Activated T-cell treated with anti-CD3 and anti-CD28 coated beads, Interleukin-2, amount 50 U/mL, for 72 hours (primary cell): ENCODE measurements around the gene RFX3. TPM values are rescaled to one million over a fixed set of nuclear protein-coding genes. Genes with fewer than 3 reads are reported as not detected.

Source experiments
- ATAC-seq, 2 donors: fragments of 150-1000 bp; cut with Tn5 transposase; replicated peaks in 1 of 2; 2 replicates each; pipeline ENCODE4 v1.10.0; 2021; ENCODE audit warnings: moderate library complexity in 2 of 2, mild to moderate bottlenecking in 1 of 2
- DNase-seq, 2 donors: peaks; one replicate each; pipeline ENCODE4 v3.0.0; 2021 to 2022; ENCODE audit warnings: mixed read lengths in 1 of 2
- H3K27ac Mint-ChIP-seq: one replicate; pipeline ENCODE4 v1.8.0; 2022; ENCODE audit warnings: mild to moderate bottlenecking, moderate library complexity, mixed read lengths
- H3K27me3 Mint-ChIP-seq: one replicate; pipeline ENCODE4 v1.8.0; 2022; ENCODE audit warnings: low read depth, mixed read lengths
- H3K36me3 Mint-ChIP-seq, 2 donors: one replicate each; pipeline ENCODE4 v1.8.0; 2022; ENCODE audit warnings: mixed read lengths in 2 of 2, mild to moderate bottlenecking in 1 of 2; ENCODE audit not compliant: insufficient read depth in 2 of 2
- H3K4me1 Mint-ChIP-seq: one replicate; pipeline ENCODE4 v1.8.0; 2022; ENCODE audit warnings: low read depth, mixed read lengths
- H3K4me3 Mint-ChIP-seq, 2 donors: one replicate each; pipeline ENCODE4 v1.8.0; 2022; ENCODE audit warnings: mild to moderate bottlenecking in 2 of 2, mixed read lengths in 2 of 2, moderate library complexity in 2 of 2
- H3K9me3 Mint-ChIP-seq, 2 donors: one replicate each; pipeline ENCODE4 v1.8.0; 2022; ENCODE audit warnings: mixed read lengths in 2 of 2
- total RNA-seq, 2 donors: library from RNA; stranded (reverse); gene quantifications; one replicate each; pipeline ENCODE4 v1.2.3, GENCODE V29; 2022

Gene RFX3
- total RNA-seq, 2 donors from 2014 or later, result 20.1 to 20.2 TPM

DNA sequence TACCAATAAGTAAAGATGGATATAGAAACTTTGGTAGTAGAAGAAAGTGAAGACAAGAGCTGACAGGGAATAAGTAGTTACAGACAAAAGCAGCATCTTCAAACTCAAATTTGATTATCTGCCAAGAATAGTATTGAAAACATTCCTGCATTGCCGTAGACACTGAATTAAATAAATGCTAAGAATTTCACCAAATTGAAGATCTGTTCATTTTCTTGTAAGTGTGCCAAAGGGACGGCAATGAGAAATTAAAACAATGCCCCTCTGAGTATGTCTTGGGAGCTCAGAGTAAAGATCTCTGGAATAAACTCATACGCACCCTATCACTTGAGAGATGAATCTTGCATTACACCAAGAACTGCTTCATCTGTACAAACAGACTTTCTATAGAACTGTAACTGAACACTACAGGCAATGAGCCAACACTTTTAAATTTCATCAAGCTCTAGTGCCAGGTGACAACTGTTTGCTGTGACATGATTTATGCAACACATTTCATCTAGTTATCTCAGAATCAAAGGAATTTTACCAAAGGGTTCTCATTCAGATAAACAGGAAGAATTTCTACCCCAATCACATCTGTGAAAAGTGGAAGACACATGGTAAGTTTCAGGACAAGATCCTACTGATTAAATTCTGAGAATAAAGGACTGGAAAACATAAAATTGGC, 66.9 kb downstream of the RFX3 start:
- Mint-ChIP-seq H3K27me3 (no peaks in the 10 kb centered on the region), H3K9me3 (no peaks in the 10 kb centered on the region), H3K4me1 (no peaks in the 10 kb centered on the region), H3K27ac (no peak overlapping the region), H3K4me3 (no peak overlapping the region), H3K36me3 (no peaks in the 10 kb centered on the region)
- ATAC-seq (no peak), DNase-seq (no peak)

DNA sequence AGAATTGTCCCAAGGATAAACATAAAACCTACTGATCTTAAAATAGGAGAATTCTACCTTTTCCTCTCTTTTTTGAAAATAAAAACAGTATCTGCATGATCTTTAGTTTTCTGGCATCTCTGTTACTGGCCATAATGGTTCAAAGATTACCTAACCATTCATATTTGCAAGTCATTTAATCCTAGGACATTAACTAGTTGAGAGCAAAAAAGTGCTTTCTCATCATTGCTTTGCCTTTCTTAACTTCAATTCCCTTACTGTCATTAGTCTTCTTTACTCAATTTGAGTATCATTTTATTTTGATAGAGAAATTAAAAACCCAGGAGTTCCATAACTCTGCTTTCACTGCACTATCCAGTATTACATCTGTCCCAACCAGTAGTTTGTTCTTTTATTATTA, 68.6 kb downstream of the RFX3 start:
- Mint-ChIP-seq H3K36me3 (no peaks in the 10 kb centered on the region), H3K27me3 (no peaks in the 10 kb centered on the region), H3K27ac (no peak overlapping the region), H3K4me3 (no peak overlapping the region), H3K4me1 (no peaks in the 10 kb centered on the region), H3K9me3 (no peaks in the 10 kb centered on the region)
- ATAC-seq, result no peak
- no peak for DNase-seq

DNA sequence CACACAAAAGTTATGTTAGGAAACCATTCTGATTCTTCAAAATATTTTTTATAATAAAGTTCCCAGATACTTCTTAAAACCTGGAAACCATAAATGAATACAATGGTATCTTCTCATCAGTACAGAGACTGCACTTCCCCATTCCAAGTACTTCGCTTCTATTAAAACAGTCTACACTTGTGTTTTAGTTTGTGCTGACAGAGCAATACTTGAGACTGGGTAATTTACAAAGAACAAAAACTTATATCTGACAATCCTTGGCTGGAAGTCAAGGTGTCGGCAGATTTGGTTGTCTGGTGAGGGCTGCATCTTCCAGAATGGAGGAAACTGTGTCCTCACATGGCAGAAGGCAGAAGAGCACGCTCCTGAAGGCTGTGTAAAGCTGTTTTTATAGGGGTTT, 70.1 kb downstream of the RFX3 start:
- no peaks in the 10 kb centered on the region for H3K4me1 Mint-ChIP-seq
- no peak overlapping the region for H3K4me3 Mint-ChIP-seq

GRCh38 chr9:3455094-3455493, 70.7 kb downstream of the RFX3 start:
- ATAC-seq, result no peak
- Mint-ChIP-seq H3K4me3 (no peak overlapping the region), H3K9me3 (no peaks in the 10 kb centered on the region), H3K4me1 (no peaks in the 10 kb centered on the region), H3K36me3 (no peaks in the 10 kb centered on the region), H3K27me3 (no peaks in the 10 kb centered on the region), H3K27ac (no peak overlapping the region)
- DNase-seq, result no peak

More for the DNA sequence above, 70.1 kb downstream of the RFX3 start:
- DNase-seq (no peak), ATAC-seq (no peak)
- H3K9me3 Mint-ChIP-seq, result no peaks in the 10 kb centered on the region
- no peak overlapping the region for H3K27ac Mint-ChIP-seq
- H3K27me3 Mint-ChIP-seq, result no peaks in the 10 kb centered on the region
- H3K36me3 Mint-ChIP-seq, result no peaks in the 10 kb centered on the region

DNA sequence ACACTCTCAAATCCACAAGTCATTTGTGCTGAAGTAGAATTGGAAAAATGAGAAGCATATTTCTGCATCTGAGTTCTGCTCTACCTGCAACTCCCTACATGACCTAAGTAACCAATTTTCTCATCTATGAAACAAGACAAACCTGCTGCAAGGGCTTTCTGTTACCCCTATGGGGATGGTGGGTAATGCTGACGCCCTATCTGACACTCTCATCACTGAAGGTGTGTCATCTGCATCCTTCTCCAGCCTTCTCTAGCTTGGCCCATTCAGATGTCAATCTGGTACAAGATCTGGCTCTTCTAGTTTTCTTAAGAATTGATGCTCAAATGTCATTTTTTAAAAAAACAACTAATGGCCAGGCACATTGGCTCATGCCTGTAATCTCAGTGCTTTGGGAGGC, 73.8 kb downstream of the RFX3 start:
- ATAC-seq (no peak), DNase-seq (no peak)
- no peak overlapping the region for H3K4me3 Mint-ChIP-seq
- H3K36me3 Mint-ChIP-seq, result no peaks in the 10 kb centered on the region
- no peak overlapping the region for H3K27ac Mint-ChIP-seq
- H3K9me3 Mint-ChIP-seq, result no peaks in the 10 kb centered on the region
- no peaks in the 10 kb centered on the region for H3K4me1 Mint-ChIP-seq
- H3K27me3 Mint-ChIP-seq, result no peaks in the 10 kb centered on the region

DNA sequence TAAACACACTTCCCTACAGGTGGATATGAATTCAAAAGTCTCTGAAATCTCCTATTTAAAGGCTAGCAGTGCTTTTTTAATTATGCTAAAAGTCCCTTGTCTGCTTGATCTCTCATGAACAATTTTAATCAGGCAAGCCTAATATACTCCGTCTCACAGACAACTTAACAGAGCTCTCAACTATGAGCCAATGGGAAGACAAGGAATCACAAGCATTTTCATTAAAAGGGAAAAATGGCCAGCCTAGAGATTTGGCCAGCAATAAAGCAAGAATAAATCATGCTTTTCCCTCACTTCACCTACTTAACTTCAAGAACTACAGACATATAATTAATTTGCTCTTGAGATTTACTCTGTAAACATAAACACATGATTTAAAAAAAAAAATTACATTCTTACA, 78.0 kb downstream of the RFX3 start:
- Mint-ChIP-seq H3K27me3 (no peaks in the 10 kb centered on the region), H3K4me3 (no peak overlapping the region), H3K9me3 (no peaks in the 10 kb centered on the region), H3K36me3 (no peaks in the 10 kb centered on the region), H3K4me1 (no peaks in the 10 kb centered on the region), H3K27ac (no peak overlapping the region)
- DNase-seq (no peak), ATAC-seq (no peak)

DNA sequence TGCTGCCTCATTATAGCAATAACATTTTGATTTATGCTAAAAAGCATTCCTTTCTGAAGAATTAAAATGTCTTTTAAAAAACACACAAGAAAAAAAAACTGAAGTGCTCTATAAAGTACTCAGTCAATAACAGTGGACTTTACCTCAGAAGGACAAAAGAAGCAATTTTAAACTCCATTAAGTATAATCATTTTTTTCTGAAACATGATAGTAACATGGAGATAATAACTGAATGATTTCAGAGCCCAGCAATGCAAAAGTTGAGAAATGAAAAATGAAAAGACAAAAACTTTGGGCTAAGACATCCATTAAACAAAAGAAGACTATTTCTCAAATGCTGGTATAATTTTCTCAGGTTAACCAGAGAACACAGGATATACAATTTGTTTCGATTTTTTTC, 78.7 kb downstream of the RFX3 start:
- ATAC-seq, result no peak
- DNase-seq, result no peak
- no peaks in the 10 kb centered on the region for H3K9me3 Mint-ChIP-seq
- H3K27ac Mint-ChIP-seq, result no peak overlapping the region
- H3K4me1 Mint-ChIP-seq, result no peaks in the 10 kb centered on the region
- no peaks in the 10 kb centered on the region for H3K27me3 Mint-ChIP-seq
- H3K4me3 Mint-ChIP-seq, result no peak overlapping the region
- no peaks in the 10 kb centered on the region for H3K36me3 Mint-ChIP-seq

- no peaks in the 10 kb centered on the region for H3K9me3 Mint-ChIP-seq
- no peak overlapping the region for H3K4me3 Mint-ChIP-seq
- ATAC-seq (no peak), DNase-seq (no peak)
- no peaks in the 10 kb centered on the region for H3K4me1 Mint-ChIP-seq
- no peaks in the 10 kb centered on the region for H3K27me3 Mint-ChIP-seq
- no peak overlapping the region for H3K27ac Mint-ChIP-seq
- no peaks in the 10 kb centered on the region for H3K36me3 Mint-ChIP-seq
Measured at GRCh38 chr9:3446313-3446712, 79.5 kb downstream of the RFX3 start.

GRCh38 chr9:3444016-3444415, 81.8 kb downstream of the RFX3 start:
- ATAC-seq, result no peak

DNA sequence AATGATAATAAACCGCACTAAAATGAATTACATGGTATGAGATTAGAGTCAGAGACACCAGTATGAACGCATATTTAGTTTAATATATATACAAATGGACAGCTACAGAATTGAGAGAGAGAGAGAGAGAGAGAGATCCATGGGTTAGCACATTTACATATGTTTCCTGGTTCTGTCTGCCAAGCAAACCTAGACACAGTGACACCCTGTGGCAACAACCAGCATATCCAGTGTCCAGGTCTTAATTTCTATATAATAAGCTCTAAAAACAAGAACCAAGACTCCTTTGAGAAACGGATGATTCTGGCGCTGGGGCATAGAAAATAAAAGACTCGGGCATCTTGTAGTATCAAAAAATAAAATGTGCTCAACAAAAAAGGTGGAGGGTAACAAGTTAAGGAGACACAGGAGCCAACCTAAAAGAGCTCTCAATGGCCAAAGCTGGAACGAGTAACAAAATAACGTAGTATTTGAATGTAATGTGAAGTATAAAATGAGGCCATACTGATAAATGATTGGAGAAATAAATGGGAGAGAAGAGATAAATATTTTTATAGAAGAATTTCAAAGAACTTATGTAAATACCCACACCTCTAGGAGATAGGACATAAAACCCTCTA, 84.5 kb downstream of the RFX3 start:
- Mint-ChIP-seq H3K27me3 (no peaks in the 10 kb centered on the region), H3K9me3 (no peaks in the 10 kb centered on the region), H3K4me3 (no peak overlapping the region), H3K27ac (no peak overlapping the region), H3K4me1 (no peaks in the 10 kb centered on the region), H3K36me3 (no peaks in the 10 kb centered on the region)
- DNase-seq (peak; percentile 25 to 50), ATAC-seq (peak; percentile 64 to 65)

More at GRCh38 chr9:3444016-3444415, 81.8 kb downstream of the RFX3 start:
- H3K27me3 Mint-ChIP-seq, result no peaks in the 10 kb centered on the region
- no peak overlapping the region for H3K4me3 Mint-ChIP-seq
- no peaks in the 10 kb centered on the region for H3K36me3 Mint-ChIP-seq
- H3K27ac Mint-ChIP-seq, result no peak overlapping the region
- no peaks in the 10 kb centered on the region for H3K9me3 Mint-ChIP-seq
- DNase-seq, result no peak
- no peaks in the 10 kb centered on the region for H3K4me1 Mint-ChIP-seq

DNA sequence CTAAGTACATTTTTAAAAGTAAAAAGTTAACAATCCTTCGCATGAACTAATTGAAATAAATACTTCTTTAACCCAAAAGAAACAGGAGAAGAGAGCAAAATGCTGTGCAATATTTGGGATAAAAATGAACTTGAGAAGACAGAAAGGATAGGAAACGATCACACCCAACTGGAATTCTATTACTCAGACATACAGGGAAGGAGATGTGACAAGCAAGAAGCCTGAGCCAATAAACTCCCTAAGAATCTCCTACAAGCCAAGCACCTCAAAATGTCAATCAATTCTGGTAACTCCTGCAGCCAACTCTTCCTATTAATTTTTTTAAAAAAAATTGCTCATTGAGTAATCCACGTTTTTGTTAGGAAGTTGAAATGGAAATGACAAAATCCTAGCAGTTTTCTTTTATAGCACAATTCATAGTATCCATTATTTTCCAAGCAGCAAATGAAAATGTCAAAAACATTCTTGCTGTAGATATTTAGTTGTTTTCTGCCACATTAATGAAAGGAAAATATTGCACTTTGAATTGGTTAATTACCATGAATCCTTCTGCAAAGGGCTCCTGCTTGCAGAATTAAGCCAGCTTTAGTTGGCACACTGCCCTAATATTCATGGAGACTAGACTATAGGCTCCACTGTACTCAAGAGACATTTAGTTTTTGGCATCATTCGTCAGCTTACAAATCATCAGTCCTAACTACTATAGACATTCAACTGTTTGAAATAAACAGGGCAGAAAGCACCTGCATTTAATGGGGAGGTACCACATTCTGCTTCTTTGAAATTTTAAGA, 89.0 kb downstream of the RFX3 start:
- peak overlapping the region; percentile 57 for H3K27ac Mint-ChIP-seq
- no peak for ATAC-seq

DNA sequence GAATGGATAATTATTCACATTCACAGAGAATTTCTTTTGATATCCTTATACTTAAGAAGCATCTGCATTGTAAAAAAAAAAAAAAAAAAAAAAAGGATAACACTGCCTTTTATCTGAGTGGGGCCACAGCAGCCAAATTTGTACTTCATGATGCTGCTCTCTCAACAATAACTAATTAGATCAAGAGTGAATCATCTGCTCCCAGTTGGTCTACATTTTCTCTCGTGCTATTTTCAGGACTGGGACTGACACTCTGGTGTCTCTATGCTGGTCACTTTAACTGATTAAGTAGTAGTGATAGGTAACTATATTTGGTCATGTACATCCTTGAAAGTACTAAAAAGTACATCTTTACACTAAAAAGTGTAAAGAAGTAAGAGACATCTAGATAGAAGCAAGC, 90.1 kb downstream of the RFX3 start:
- Mint-ChIP-seq H3K27ac (no peak overlapping the region), H3K27me3 (no peaks in the 10 kb centered on the region), H3K9me3 (peaks cover 0 to 2% of the 10 kb centered on the region in 2 donors), H3K4me1 (peaks cover 4% of the 10 kb centered on the region), H3K4me3 (no peak overlapping the region), H3K36me3 (no peaks in the 10 kb centered on the region)
- no peak for ATAC-seq
- DNase-seq, result no peak

More for the DNA sequence above, 89.0 kb downstream of the RFX3 start:
- H3K4me1 Mint-ChIP-seq, result peaks cover 4% of the 10 kb centered on the region
- no peaks in the 10 kb centered on the region for H3K27me3 Mint-ChIP-seq
- no peak for DNase-seq
- H3K36me3 Mint-ChIP-seq, result no peaks in the 10 kb centered on the region
- no peak overlapping the region for H3K4me3 Mint-ChIP-seq
- peaks cover 0 to 2% of the 10 kb centered on the region in 2 donors for H3K9me3 Mint-ChIP-seq

DNA sequence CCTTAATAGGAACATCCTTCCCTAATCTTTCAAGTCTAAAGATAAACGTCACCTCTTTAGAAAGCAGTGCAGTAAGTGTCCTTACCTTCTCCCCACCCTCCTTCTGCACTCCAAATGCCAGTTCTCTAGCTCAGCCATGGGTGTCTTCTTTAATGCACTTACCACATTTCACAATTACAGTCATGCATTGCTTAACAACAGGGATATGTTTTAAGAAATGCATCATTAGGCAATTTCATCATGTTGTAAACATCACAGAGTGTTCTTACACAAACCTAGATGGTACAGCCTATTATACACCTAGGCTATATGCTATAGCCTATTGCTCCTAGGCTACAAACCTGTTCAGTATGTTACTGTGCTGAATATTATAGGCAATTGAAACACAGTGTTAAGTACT, 91.2 kb downstream of the RFX3 start:
- Mint-ChIP-seq H3K27ac (no peak overlapping the region), H3K4me3 (no peak overlapping the region), H3K4me1 (peaks cover 4% of the 10 kb centered on the region), H3K36me3 (peaks cover 0 to 1% of the 10 kb centered on the region in 2 donors), H3K27me3 (no peaks in the 10 kb centered on the region), H3K9me3 (peaks cover 0 to 2% of the 10 kb centered on the region in 2 donors)
- no peak for ATAC-seq
- DNase-seq, result no peak
